ENCODE results near the gene SLC6A18.

Gene SLC6A18

GRCh38 chr5:1187950-1188334 lies 37.2 kb upstream of the SLC6A18 start:
- DNase-seq (ENCODE audit: low read depth): no peak
- no peak overlapping the region for H3K4me3 ChIP-seq (ENCODE audit: control insufficient read depth, low read depth, low read length)
- no peak for TF ChIP-seq CTCF (IDR thresholded peaks at IDR 0.05; ENCODE audit: control insufficient read depth, insufficient read depth, low read depth, low read length, missing control alignments)

- no peak overlapping the region for H3K4me3 ChIP-seq (ENCODE audit: control insufficient read depth, low read depth, low read length)
- no peak for TF ChIP-seq CTCF (IDR thresholded peaks at IDR 0.05; ENCODE audit: control insufficient read depth, insufficient read depth, low read depth, low read length, missing control alignments)
- no peak for DNase-seq (ENCODE audit: low read depth)
These were observed 36.7 kb upstream of the SLC6A18 start for GRCh38 chr5:1188464-1188863.

- H3K4me3 ChIP-seq (ENCODE audit: control insufficient read depth, low read depth, low read length): no peak overlapping the region
- no peak for DNase-seq (ENCODE audit: low read depth)
- no peak for TF ChIP-seq CTCF (IDR thresholded peaks at IDR 0.05; ENCODE audit: control insufficient read depth, insufficient read depth, low read depth, low read length, missing control alignments)
These were observed 35.9 kb upstream of the SLC6A18 start for GRCh38 chr5:1189269-1189668.

GRCh38 chr5:1190278-1190677 lies 34.9 kb upstream of the SLC6A18 start:
- TF ChIP-seq CTCF (IDR thresholded peaks at IDR 0.05; ENCODE audit: control insufficient read depth, insufficient read depth, low read depth, low read length, missing control alignments): no peak
- no peak for DNase-seq (ENCODE audit: low read depth)
- no peak overlapping the region for H3K4me3 ChIP-seq (ENCODE audit: control insufficient read depth, low read depth, low read length)

- no peak for DNase-seq (ENCODE audit: low read depth)
These were observed 34.3 kb upstream of the SLC6A18 start for GRCh38 chr5:1190837-1191239.

GRCh38 chr5:1192971-1193590 lies 32.1 kb upstream of the SLC6A18 start:
- no peak overlapping the region for H3K4me3 ChIP-seq (ENCODE audit: control insufficient read depth, low read depth, low read length)
- no peak for DNase-seq (ENCODE audit: low read depth)
- no peak for TF ChIP-seq CTCF (IDR thresholded peaks at IDR 0.05; ENCODE audit: control insufficient read depth, insufficient read depth, low read depth, low read length, missing control alignments)

More at GRCh38 chr5:1190837-1191239, 34.3 kb upstream of the SLC6A18 start:
- no peak for TF ChIP-seq CTCF (IDR thresholded peaks at IDR 0.05; ENCODE audit: control insufficient read depth, insufficient read depth, low read depth, low read length, missing control alignments)
- H3K4me3 ChIP-seq (ENCODE audit: control insufficient read depth, low read depth, low read length): no peak overlapping the region

- no peak for DNase-seq (ENCODE audit: low read depth)
- TF ChIP-seq CTCF (IDR thresholded peaks at IDR 0.05; ENCODE audit: control insufficient read depth, insufficient read depth, low read depth, low read length, missing control alignments): no peak
- H3K4me3 ChIP-seq (ENCODE audit: control insufficient read depth, low read depth, low read length): no peak overlapping the region
These were observed 31.6 kb upstream of the SLC6A18 start for GRCh38 chr5:1193591-1193985.
